Omental fat pad (tissue), 4 donors: ENCODE data around the gene SYT9. TPM values are rescaled to one million over a fixed set of nuclear protein-coding genes. Genes with fewer than 3 reads are reported as not detected.
A peak's percentile ranks its signal among the peaks of the same experiment; 100 is the strongest.
"Not testable (repeated sequence)": the region's sequence is repeated elsewhere in the genome, so short reads cannot be mapped to it uniquely, and the experiment has no call there.

Source experiments
- ATAC-seq: fragments of 150-250 bp; one replicate; pipeline ENCODE4 v1.9.1; 2016; ENCODE audit warnings: mild to moderate bottlenecking, moderate library complexity; ENCODE audit not compliant: low FRiP score
- DNase-seq: peaks from one replicate; pipeline ENCODE4 v3.0.0-alpha.2; 2019; ENCODE audit warnings: low spot score
- small RNA-seq: library from RNA; depleted of rRNA; stranded (forward); fragments of <200 nt; gene quantifications from one replicate; pipeline ENCODE3, GENCODE V24; 2016
- total RNA-seq, 4 donors: library from RNA; depleted of rRNA; stranded (reverse); fragments of >200 nt; gene quantifications; one replicate each; pipeline ENCODE4 v1.1.0, GENCODE V29; 2016
- TF ChIP-seq, protein P1 (sequence below), 3 donors: fragments of 450-650 bp; IDR thresholded peaks; one replicate each; pipeline ENCODE4 v1.5.1; 2016 to 2017; ENCODE audit warnings: antibody characterized with exemption in 3 of 3, mild to moderate bottlenecking in 3 of 3, moderate library complexity in 2 of 3

SYT9 gene
- total RNA-seq, 4 donors from 2014 or later: 0.13 to 0.46 TPM; not detected in 2

DNA sequence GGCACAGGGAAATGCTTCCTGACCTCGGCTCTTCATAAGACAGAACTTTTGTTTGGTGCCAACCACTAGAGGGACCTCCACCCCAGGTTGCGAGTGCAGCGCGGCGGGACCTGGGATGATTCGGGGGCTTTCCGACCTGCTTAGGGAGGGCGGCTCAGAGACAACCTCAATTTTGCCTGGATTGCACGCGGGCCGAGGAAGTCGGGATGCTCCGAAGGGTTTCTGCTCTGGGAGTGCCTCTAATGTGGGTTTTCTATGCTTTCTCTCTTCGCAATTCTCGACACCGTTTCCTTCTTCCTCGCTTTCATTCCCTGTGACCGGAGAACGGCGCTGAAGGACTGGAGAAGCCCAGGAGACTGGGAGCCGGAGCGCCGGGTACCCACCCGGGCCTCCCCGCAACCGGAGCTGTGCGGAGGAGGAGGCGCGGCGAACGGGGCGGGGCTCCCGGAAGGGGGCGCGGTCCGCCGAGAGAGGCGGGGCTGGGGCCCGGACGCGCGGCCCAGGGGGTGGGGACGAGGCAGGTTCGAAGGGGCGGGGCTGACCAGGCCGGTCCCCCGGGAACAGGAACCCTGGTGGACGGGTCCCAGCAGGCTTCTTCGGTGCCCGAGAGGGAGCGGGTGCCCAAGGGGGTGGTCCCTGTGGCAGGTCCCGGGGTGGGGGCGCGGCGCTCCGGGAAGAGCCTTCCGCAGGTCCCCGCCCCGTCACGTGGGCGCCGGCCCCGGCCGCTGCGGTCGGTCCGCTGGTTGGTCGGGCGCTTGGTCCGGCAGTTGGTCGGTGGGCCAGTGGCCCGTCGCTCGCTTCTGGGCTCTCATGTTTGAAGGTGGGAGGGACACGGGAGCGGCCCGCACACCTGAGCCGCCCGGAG is 261.8 kb downstream of the SYT9 start, which contains the start of gene PPFIBP2:
TSS of gene PPFIBP2 (plus strand) at position 766 of the 865 bp plus-strand sequence. CDS start 35,477 bp downstream, outside the sequence.
- DNase-seq: no peak
- TF ChIP-seq, protein P1, sequence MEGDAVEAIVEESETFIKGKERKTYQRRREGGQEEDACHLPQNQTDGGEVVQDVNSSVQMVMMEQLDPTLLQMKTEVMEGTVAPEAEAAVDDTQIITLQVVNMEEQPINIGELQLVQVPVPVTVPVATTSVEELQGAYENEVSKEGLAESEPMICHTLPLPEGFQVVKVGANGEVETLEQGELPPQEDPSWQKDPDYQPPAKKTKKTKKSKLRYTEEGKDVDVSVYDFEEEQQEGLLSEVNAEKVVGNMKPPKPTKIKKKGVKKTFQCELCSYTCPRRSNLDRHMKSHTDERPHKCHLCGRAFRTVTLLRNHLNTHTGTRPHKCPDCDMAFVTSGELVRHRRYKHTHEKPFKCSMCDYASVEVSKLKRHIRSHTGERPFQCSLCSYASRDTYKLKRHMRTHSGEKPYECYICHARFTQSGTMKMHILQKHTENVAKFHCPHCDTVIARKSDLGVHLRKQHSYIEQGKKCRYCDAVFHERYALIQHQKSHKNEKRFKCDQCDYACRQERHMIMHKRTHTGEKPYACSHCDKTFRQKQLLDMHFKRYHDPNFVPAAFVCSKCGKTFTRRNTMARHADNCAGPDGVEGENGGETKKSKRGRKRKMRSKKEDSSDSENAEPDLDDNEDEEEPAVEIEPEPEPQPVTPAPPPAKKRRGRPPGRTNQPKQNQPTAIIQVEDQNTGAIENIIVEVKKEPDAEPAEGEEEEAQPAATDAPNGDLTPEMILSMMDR (IDR thresholded peaks at IDR 0.05): no peak
- peak; percentile 94 for ATAC-seq

DNA sequence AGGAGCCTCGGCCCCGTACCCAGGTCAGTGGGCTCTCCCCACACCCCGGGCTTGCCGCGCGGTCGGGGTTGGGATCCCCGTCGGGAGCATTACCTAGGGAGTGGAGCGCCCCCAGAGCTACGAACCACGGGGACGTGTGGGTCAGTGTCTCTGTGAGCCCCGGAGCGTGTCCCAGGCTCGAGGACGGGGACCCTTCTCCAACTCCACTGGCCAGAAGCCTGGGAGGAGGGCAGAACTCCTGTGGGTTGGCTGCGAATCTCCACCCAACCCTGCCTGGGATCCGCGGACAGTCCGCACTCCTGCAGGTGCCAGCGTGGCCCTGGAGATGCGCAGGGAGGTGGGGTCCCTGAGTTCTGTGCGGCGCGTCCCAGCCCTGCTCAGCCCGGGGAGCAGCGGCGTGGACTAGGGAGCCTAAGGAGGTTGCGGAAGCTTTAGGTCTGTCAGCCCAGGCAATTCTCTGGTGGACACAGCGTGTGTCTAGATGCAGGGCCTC is 262.4 kb downstream of the SYT9 start:
- ATAC-seq (peak; percentile 43), DNase-seq (no peak)
- TF ChIP-seq, protein P1 (IDR thresholded peaks at IDR 0.05): no peak

DNA sequence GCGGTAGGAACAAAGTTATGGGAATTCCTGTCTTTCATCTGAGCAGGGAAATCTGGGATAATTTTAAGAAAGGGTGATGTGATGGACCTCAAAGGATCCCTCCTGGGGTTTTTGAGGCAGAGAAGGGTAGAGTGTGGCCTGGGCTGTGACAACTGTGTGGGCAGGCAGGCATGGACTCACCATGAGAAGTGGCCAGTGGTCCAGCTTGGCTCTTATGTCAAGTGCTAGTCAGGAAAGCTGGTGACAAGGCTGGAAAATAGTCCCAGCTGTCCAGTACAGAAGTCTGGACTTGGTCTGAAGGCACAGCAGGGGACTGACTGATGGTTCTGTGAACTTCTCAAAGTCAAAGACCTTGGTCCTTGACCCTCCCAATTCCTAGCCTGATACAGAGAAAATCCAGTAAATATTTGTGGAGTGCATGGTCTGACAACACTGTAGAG is 263.8 kb downstream of the SYT9 start:
- no peak for DNase-seq
- no peak for ATAC-seq
- TF ChIP-seq, protein P1 (IDR thresholded peaks at IDR 0.05): no peak

DNA sequence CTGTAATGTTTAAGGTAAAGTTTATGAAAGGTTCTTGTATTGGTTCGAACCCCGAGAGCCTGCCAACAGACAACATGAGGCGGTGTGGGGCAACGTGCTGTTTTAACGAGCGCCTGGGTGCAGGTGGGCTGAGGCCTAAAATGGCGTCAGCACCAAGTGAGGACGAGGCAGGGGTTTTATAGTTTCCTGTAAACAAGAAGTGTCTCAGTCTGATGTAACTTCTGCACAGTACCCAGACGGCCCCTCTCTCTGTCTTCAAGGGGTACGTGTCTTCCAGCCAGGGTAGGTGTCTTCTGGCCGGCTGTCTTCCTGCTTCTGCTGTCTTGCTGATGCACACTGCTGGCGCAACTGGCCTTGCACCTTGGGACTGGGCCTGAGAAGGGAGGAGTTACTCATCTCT is 264.8 kb downstream of the SYT9 start:
- DNase-seq (no peak), ATAC-seq (no peak)
- TF ChIP-seq, protein P1 (IDR thresholded peaks at IDR 0.05): no peak

DNA sequence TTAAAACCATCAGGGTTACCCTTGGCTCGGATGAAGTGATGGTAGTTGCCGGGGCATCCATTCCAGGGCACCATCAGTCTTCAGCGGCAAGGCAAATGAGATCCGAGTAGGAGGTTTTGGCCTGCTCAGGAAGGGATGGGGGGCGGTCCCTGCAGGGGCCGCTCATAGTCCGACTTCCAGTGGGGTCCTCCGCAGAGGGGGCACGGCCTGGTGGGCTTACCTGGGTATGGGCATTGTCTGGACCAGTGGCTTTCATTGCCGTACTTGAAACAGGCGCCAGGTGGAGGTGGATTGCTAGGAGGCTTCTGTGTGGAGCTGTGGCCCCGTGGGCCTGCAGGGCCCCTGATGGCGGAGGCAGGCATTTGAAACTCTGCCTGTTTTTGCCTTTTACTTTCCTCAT is 266.0 kb downstream of the SYT9 start:
- not testable (repeated sequence) for DNase-seq, ATAC-seq

Small RNA genes within 50 kb of the gene (small RNA-seq; reads per million reads assigned to genes)
- gene MIR302E: not detected

Other genes with a start within 250 kb of the SYT9 start
- 1 to 10 TPM in 3 of 4 donors, not detected in 1; 1.4 to 2.0 (median 1.9) TPM for gene ZNF214, start 231.6 kb upstream of the SYT9 start, total RNA-seq
- not detected for gene NLRP14, start 231.4 kb upstream of the SYT9 start, total RNA-seq
- not detected for gene RBMXL2, start 162.9 kb upstream of the SYT9 start, total RNA-seq
- gene OLFML1, start 233.6 kb downstream of the SYT9 start, total RNA-seq: 10 to 100 TPM in 2 of 4 donors, 1 to 10 TPM in 2; 6.5 to 40.7 (median 13.4) TPM